ENCODE data around the gene S100A10.

The S100A10 gene

GRCh38 chr1:151984313-151984956 is 9.2 kb downstream of the S100A10 start:
- H3K36me3 Mint-ChIP-seq (ENCODE audit: low read depth), result peaks cover 32% of the 10 kb centered on the region
- H3K27ac Mint-ChIP-seq, result no peak overlapping the region
- no peaks in the 10 kb centered on the region for H3K9me3 Mint-ChIP-seq
- TF ChIP-seq, protein P1, sequence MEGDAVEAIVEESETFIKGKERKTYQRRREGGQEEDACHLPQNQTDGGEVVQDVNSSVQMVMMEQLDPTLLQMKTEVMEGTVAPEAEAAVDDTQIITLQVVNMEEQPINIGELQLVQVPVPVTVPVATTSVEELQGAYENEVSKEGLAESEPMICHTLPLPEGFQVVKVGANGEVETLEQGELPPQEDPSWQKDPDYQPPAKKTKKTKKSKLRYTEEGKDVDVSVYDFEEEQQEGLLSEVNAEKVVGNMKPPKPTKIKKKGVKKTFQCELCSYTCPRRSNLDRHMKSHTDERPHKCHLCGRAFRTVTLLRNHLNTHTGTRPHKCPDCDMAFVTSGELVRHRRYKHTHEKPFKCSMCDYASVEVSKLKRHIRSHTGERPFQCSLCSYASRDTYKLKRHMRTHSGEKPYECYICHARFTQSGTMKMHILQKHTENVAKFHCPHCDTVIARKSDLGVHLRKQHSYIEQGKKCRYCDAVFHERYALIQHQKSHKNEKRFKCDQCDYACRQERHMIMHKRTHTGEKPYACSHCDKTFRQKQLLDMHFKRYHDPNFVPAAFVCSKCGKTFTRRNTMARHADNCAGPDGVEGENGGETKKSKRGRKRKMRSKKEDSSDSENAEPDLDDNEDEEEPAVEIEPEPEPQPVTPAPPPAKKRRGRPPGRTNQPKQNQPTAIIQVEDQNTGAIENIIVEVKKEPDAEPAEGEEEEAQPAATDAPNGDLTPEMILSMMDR (IDR thresholded peaks at IDR 0.05), result no peak
- H3K27me3 Mint-ChIP-seq (ENCODE audit: low read depth, poor library complexity), result no peaks in the 10 kb centered on the region
- H3K4me3 Mint-ChIP-seq, result no peak overlapping the region
- DNase-seq, result no peak
- peaks cover 38% of the 10 kb centered on the region for H3K4me1 Mint-ChIP-seq

GRCh38 chr1:151982300-151983005 is 11.2 kb downstream of the S100A10 start:
- TF ChIP-seq, protein P1 (IDR thresholded peaks at IDR 0.05), result no peak
- Mint-ChIP-seq H3K27ac (peak overlapping the region; percentile 41), H3K27me3 (ENCODE audit: low read depth, poor library complexity) (no peaks in the 10 kb centered on the region), H3K4me3 (no peak overlapping the region), H3K36me3 (ENCODE audit: low read depth) (peaks cover 32% of the 10 kb centered on the region), H3K9me3 (no peaks in the 10 kb centered on the region), H3K4me1 (peaks cover 26% of the 10 kb centered on the region)
- no peak for DNase-seq

GRCh38 chr1:151981178-151981525 is 12.5 kb downstream of the S100A10 start:
- peaks cover 26% of the 10 kb centered on the region for H3K36me3 Mint-ChIP-seq (ENCODE audit: low read depth)
- H3K4me1 Mint-ChIP-seq, result peaks cover 31% of the 10 kb centered on the region
- H3K27me3 Mint-ChIP-seq (ENCODE audit: low read depth, poor library complexity), result peaks cover 4% of the 10 kb centered on the region
- H3K27ac Mint-ChIP-seq, result no peak overlapping the region
- TF ChIP-seq, protein P1 (IDR thresholded peaks at IDR 0.05), result no peak
- H3K4me3 Mint-ChIP-seq, result no peak overlapping the region
- H3K9me3 Mint-ChIP-seq, result no peaks in the 10 kb centered on the region
- DNase-seq, result no peak

DNA sequence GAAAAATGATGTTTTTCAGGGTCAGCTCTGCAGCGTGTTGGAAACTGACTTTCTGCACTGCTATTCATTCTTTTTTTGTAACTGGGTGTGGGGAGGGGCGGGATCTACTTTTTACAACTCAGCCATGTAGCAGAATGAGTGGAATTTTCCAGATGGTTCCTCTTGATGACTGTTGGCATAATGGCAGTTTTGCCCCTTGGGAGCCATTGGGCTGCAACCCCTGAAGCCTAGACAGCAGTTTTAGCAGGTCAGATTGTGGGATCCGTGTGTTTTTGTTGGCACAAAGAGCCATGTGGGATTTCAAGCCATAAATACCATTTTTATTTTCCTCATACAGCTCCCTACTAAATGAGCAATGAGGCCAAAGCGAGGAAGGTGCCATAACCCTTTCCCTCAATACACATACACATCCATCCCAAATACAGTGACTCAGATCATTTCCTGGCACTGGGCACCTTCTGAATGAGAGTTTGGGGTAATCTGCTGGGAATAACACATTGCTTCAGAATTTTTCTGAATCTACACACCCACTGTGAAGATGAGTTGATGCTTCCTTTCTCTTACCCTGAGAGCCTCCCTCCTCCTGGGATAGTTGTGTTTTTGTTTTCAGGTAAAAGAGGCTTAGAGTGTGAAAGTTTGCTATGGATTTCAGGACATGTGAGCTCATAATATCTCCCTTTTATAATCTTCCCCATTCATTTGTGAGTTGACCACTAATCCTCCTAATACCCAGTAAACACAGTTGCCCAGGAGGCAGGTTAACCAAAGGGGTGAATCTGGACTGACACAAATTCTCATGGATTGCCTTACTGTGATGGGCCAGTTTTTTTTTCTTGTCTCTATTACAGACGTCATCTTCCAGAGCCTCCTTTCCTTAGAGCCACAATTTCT is 13.1 kb downstream of the S100A10 start:
- Mint-ChIP-seq H3K4me1 (peaks cover 31% of the 10 kb centered on the region), H3K27me3 (ENCODE audit: low read depth, poor library complexity) (peaks cover 4% of the 10 kb centered on the region), H3K27ac (peak overlapping the region; percentile 28), H3K36me3 (ENCODE audit: low read depth) (peaks cover 23% of the 10 kb centered on the region), H3K9me3 (no peaks in the 10 kb centered on the region), H3K4me3 (no peak overlapping the region)
- TF ChIP-seq, protein P1 (IDR thresholded peaks at IDR 0.05), result no peak
- no peak for DNase-seq

DNA sequence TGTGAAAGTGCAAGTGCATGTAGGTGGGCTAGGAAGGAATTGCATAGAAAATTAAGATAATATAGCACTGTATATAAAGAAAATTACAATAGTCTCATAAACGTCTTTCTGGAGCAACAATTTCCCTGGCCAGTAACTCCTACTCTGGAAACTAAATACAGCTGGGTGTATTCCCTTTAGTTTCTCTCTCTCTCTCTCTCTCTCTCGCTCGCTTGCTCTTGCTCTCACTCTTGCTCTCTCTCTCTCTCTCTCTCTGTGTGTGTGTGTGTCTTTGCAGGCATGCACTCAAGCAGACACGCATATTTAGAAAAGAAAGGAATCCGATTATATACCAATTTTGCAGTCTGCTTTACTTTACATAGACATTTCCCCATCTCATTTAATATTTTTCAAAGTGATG is 14.7 kb downstream of the S100A10 start:
- no peak overlapping the region for H3K4me3 Mint-ChIP-seq
- peak overlapping the region; percentile 58 for H3K27ac Mint-ChIP-seq

More for the DNA sequence above, 14.7 kb downstream of the S100A10 start:
- no peak for DNase-seq
- H3K36me3 Mint-ChIP-seq (ENCODE audit: low read depth), result peaks cover 11% of the 10 kb centered on the region
- peaks cover 33% of the 10 kb centered on the region for H3K4me1 Mint-ChIP-seq
- H3K9me3 Mint-ChIP-seq, result no peaks in the 10 kb centered on the region
- H3K27me3 Mint-ChIP-seq (ENCODE audit: low read depth, poor library complexity), result peaks cover 4% of the 10 kb centered on the region
- TF ChIP-seq, protein P1 (IDR thresholded peaks at IDR 0.05), result no peak

Data from nephron progenitor cell (in vitro differentiated cells).